ENCODE data around the gene GULP1. TPM values are rescaled to one million over a fixed set of nuclear protein-coding genes. Genes with fewer than 3 reads are reported as not detected.

The GULP1 gene
- total RNA-seq, 1 donor from 2014 or later = 29.5 TPM

DNA sequence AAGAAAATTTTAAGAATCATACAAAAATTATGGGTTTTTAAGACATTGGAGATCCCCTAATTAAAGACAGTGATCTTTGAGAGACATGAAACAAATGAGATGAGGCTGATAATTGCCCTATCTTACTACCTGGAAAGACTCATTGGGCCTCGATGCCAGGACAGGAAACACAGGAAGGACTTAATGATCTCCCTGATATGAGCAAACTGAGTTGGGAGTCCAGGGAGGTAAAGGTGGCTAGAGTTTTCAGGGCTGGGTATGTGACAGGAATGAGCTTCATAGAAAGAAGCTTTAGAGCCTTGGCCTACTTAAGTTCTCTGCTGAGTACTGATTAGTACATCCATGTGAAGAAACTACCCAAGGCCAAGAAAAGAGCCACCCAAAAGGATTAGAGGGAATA is 40.6 kb upstream of the GULP1 start:
- no peak for DNase-seq (ENCODE audit: low spot score)
- Mint-ChIP-seq H3K27ac (ENCODE audit: unreplicated experiment) (no peak overlapping the region), H3K4me1 (ENCODE audit: low read depth) (peaks cover 2% of the 10 kb centered on the region), H3K9me3 (ENCODE audit: low read depth) (peaks cover 9% of the 10 kb centered on the region), H3K27me3 (ENCODE audit: low read depth) (no peaks in the 10 kb centered on the region), H3K36me3 (ENCODE audit: low read depth) (peaks cover 6% of the 10 kb centered on the region), H3K4me3 (ENCODE audit: unreplicated experiment) (no peak overlapping the region)
- TF ChIP-seq, protein P1, sequence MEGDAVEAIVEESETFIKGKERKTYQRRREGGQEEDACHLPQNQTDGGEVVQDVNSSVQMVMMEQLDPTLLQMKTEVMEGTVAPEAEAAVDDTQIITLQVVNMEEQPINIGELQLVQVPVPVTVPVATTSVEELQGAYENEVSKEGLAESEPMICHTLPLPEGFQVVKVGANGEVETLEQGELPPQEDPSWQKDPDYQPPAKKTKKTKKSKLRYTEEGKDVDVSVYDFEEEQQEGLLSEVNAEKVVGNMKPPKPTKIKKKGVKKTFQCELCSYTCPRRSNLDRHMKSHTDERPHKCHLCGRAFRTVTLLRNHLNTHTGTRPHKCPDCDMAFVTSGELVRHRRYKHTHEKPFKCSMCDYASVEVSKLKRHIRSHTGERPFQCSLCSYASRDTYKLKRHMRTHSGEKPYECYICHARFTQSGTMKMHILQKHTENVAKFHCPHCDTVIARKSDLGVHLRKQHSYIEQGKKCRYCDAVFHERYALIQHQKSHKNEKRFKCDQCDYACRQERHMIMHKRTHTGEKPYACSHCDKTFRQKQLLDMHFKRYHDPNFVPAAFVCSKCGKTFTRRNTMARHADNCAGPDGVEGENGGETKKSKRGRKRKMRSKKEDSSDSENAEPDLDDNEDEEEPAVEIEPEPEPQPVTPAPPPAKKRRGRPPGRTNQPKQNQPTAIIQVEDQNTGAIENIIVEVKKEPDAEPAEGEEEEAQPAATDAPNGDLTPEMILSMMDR (IDR thresholded peaks at IDR 0.05) = no peak

DNA sequence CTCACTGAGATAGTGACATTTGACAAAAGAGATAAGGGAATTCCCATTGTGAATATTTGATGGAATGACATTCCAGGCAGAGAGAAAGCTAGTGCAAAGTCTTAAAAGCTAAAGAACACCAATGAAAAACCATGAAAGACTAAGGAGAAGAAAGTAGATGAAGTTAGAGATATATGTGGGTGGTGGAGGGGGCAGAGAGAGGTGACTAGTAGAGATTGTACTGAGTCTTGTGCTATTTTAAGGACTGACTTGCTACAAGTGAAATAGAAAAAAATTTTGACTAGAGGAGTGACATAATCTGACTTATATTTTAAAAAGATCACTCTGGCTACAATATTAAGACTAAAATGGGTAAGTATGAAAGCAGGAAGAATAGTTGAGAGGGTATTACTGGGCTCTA is 35.3 kb upstream of the GULP1 start:
- peaks cover 6% of the 10 kb centered on the region for H3K36me3 Mint-ChIP-seq (ENCODE audit: low read depth)
- H3K27me3 Mint-ChIP-seq (ENCODE audit: low read depth) = no peaks in the 10 kb centered on the region
- H3K27ac Mint-ChIP-seq (ENCODE audit: unreplicated experiment) = no peak overlapping the region
- DNase-seq (ENCODE audit: low spot score) = no peak
- TF ChIP-seq, protein P1 (IDR thresholded peaks at IDR 0.05) = no peak
- H3K4me1 Mint-ChIP-seq (ENCODE audit: low read depth) = no peaks in the 10 kb centered on the region
- no peak overlapping the region for H3K4me3 Mint-ChIP-seq (ENCODE audit: unreplicated experiment)
- H3K9me3 Mint-ChIP-seq (ENCODE audit: low read depth) = peaks cover 9% of the 10 kb centered on the region

DNA sequence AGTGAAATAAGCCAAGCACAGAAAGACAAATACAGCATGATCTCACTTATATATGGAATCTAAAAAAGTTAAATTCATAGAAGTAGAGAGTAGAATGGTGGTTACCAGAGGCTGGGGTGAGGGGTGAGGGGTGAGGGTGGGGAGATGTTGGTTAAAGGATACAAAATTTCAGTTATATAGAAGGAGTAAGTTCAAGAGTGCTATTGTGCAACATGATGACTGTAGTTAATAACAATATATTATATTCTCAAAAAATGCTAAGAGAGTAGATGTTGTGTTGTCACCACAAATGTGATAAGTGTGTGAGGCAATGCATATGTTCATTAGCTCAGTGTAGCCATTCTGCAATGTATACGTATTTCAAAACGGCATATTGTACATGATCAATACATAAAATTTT is 26.4 kb upstream of the GULP1 start:
- TF ChIP-seq, protein P1 (IDR thresholded peaks at IDR 0.05) = no peak
- H3K36me3 Mint-ChIP-seq (ENCODE audit: low read depth) = peaks cover 2% of the 10 kb centered on the region
- peaks cover 9% of the 10 kb centered on the region for H3K9me3 Mint-ChIP-seq (ENCODE audit: low read depth)
- no peak overlapping the region for H3K4me3 Mint-ChIP-seq (ENCODE audit: unreplicated experiment)
- H3K27ac Mint-ChIP-seq (ENCODE audit: unreplicated experiment) = no peak overlapping the region
- DNase-seq (ENCODE audit: low spot score) = no peak
- H3K27me3 Mint-ChIP-seq (ENCODE audit: low read depth) = no peaks in the 10 kb centered on the region
- H3K4me1 Mint-ChIP-seq (ENCODE audit: low read depth) = no peaks in the 10 kb centered on the region

DNA sequence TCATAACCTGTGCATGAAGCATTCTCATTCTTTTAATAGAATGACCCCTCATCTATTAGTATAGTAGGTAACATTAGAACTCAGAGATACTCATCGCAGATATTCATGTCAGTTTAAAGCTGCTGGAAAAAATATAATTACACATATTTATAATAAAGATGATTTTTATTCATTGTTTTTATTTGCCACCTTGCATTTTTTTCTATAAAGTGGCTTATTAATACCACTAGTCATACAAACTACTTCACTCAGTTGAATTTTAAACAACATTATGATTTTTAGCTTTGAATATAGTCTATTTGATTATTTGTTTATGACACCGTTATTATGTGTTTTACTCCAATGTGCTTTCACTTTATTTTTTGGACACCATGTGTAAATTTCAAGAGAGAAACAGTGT is 23.9 kb upstream of the GULP1 start:
- Mint-ChIP-seq H3K4me1 (ENCODE audit: low read depth) (no peaks in the 10 kb centered on the region), H3K27me3 (ENCODE audit: low read depth) (no peaks in the 10 kb centered on the region), H3K9me3 (ENCODE audit: low read depth) (peaks cover 9% of the 10 kb centered on the region), H3K4me3 (ENCODE audit: unreplicated experiment) (no peak overlapping the region), H3K27ac (ENCODE audit: unreplicated experiment) (no peak overlapping the region), H3K36me3 (ENCODE audit: low read depth) (peaks cover 2% of the 10 kb centered on the region)
- DNase-seq (ENCODE audit: low spot score) = no peak
- TF ChIP-seq, protein P1 (IDR thresholded peaks at IDR 0.05) = no peak

DNA sequence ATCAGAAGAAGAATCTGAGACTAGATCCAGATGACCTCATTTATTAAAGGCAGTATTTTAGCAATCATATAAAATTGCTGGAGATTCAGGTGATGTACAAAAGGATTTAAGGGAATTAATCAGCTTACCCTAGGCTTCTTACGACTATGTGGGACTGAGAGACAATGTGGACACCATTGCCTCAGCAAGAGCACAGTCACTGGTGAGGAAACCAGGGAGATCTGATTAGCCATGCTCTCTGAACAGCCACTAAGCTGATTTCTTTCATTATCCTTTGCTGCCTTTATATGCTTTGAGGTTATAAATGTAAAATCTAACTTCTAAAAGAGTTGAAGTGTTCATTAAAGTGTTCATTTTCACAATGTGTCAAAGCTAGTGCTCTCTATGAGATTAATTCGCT is 22.7 kb upstream of the GULP1 start:
- H3K4me3 Mint-ChIP-seq (ENCODE audit: unreplicated experiment) = no peak overlapping the region
- H3K27ac Mint-ChIP-seq (ENCODE audit: unreplicated experiment) = no peak overlapping the region
- H3K27me3 Mint-ChIP-seq (ENCODE audit: low read depth) = no peaks in the 10 kb centered on the region
- peaks cover 9% of the 10 kb centered on the region for H3K9me3 Mint-ChIP-seq (ENCODE audit: low read depth)
- peaks cover 2% of the 10 kb centered on the region for H3K36me3 Mint-ChIP-seq (ENCODE audit: low read depth)
- H3K4me1 Mint-ChIP-seq (ENCODE audit: low read depth) = no peaks in the 10 kb centered on the region
- TF ChIP-seq, protein P1 (IDR thresholded peaks at IDR 0.05) = no peak
- no peak for DNase-seq (ENCODE audit: low spot score)

Data from chondrocyte (in vitro differentiated cells).